HFFc6 (cell line): ENCODE data around the gene TIMP2. TPM values are rescaled to one million over a fixed set of nuclear protein-coding genes. Genes with fewer than 3 reads are reported as not detected.
"Not testable (repeated sequence)": the region's sequence is repeated elsewhere in the genome, so short reads cannot be mapped to it uniquely, and the experiment has no call there.

Experiments used
- DNase-seq: peaks from one replicate; pipeline ENCODE4 v3.0.0-alpha.2; 2018
- H3K27ac Mint-ChIP-seq: 2 replicates; pipeline ENCODE4 v1.8.0; 2020; ENCODE audit warnings: mild to moderate bottlenecking, mixed read lengths
- H3K27me3 Mint-ChIP-seq: 2 replicates; pipeline ENCODE4 v1.8.0; 2021; ENCODE audit warnings: mild to moderate bottlenecking, moderate library complexity, mixed read lengths; ENCODE audit not compliant: insufficient read depth
- H3K36me3 Mint-ChIP-seq: 2 replicates; pipeline ENCODE4 v1.8.0; 2021; ENCODE audit warnings: low read depth, mixed read lengths
- H3K4me1 Mint-ChIP-seq: 2 replicates; pipeline ENCODE4 v1.8.0; 2020; ENCODE audit warnings: low read depth, mixed read lengths
- H3K4me3 Mint-ChIP-seq: 2 replicates; pipeline ENCODE4 v1.8.0; 2020; ENCODE audit warnings: mild to moderate bottlenecking, moderate library complexity, mixed read lengths
- H3K9me3 Mint-ChIP-seq: 2 replicates; pipeline ENCODE4 v1.8.0; 2020; ENCODE audit warnings: mild to moderate bottlenecking, mixed read lengths
- CTCF ChIP-seq: fragments of 200-600 bp; sonication (generic); IDR thresholded peaks from 2 replicates; pipeline ENCODE4 v1.5.0; 2021; ENCODE audit warnings: antibody characterized with exemption, mild to moderate bottlenecking
- total RNA-seq, 6 experiments: library from RNA; stranded (reverse); fragmentation: NEBNext Ultra II Directional; extraction: Animal tissue kit (Norgen Biotek cat#: 25700); gene quantifications; 2 replicates in 1 of 6; 3 replicates in 5 of 6; pipeline ENCODE4 v1.2.3, GENCODE V29; 2021

The TIMP2 gene
- total RNA-seq, 6 experiments from 2014 or later: 547 to 705 (median 601) TPM

GRCh38 chr17:78872486-78872885, 52.7 kb downstream of the TIMP2 start:
- peaks cover 29% of the 10 kb centered on the region for H3K36me3 Mint-ChIP-seq

DNA sequence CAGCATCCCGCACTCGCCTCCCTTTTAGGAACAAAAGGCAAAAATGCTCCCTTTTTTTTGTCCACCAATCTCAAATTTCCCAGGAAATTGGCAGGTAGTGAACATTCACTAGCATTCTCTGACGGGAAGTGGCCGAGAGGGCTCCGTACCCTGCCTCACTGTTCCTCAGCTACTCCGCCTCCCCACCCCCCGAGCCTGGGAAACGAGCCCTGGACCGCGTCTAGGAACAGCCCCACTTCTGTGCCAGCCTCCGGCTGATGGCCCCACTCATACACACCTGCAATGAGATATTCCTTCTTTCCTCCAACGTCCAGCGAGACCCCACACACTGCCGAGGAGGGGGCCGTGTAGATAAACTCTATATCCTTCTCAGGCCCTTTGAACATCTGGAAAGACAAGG, 54.6 kb downstream of the TIMP2 start:
- no peaks in the 10 kb centered on the region for H3K9me3 Mint-ChIP-seq
- DNase-seq: no peak
- peaks cover 67% of the 10 kb centered on the region for H3K4me1 Mint-ChIP-seq
- no peak overlapping the region for H3K27ac Mint-ChIP-seq
- peaks cover 14% of the 10 kb centered on the region for H3K27me3 Mint-ChIP-seq
- no peak for TF ChIP-seq CTCF
- H3K4me3 Mint-ChIP-seq: no peak overlapping the region
- H3K36me3 Mint-ChIP-seq: peaks cover 29% of the 10 kb centered on the region

More at GRCh38 chr17:78872486-78872885, 52.7 kb downstream of the TIMP2 start:
- H3K27me3 Mint-ChIP-seq: peaks cover 13% of the 10 kb centered on the region
- peaks cover 67% of the 10 kb centered on the region for H3K4me1 Mint-ChIP-seq
- H3K4me3 Mint-ChIP-seq: no peak overlapping the region
- H3K27ac Mint-ChIP-seq: no peak overlapping the region
- no peak for TF ChIP-seq CTCF
- no peak for DNase-seq
- no peaks in the 10 kb centered on the region for H3K9me3 Mint-ChIP-seq

DNA sequence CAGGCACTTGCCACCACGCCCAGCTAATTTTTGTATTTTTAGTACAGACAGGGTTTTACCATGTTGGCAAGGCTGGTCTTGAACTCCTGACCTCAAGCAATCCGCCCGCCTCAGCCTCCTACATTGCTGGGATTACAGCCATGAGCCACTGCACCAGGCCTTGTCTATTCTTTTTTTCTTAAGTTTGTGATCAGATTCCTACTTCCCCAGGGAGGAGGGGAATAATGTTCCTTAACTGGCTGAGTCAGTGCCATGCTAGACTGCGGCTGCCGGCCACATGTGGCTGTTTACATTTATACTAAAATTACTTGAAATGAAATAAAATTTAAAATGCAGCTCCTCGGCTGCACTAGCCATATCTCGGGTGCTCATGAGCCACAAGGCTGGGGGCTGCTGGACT, 56.8 kb downstream of the TIMP2 start:
- Mint-ChIP-seq H3K36me3 (peaks cover 37% of the 10 kb centered on the region), H3K27ac (peak overlapping the region; percentile 90), H3K9me3 (peaks cover 3% of the 10 kb centered on the region; the same call in 1 of the 2 replicates), H3K4me1 (peaks cover 55% of the 10 kb centered on the region), H3K27me3 (peaks cover 16% of the 10 kb centered on the region), H3K4me3 (peak overlapping the region; percentile 77)
- no peak for TF ChIP-seq CTCF
- DNase-seq: peak; percentile 73

DNA sequence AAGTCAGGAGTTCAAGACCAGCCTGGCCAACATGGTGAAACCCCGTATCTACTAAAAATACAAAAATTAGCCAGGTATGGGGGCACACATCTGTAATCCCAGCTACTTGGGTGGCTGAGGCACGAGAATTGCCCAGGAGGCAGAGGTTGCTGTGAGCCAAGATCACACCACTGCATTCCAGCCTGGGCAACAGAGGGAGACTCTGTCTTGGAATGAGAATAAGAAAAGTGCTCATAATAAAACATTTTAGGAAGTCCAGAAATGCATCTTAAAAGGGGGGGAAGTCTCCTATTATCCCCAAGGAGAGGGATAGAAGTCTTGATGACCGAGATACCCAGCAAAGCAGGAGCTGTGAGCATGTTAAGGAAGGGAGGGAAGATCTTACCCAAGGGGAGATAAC, 58.1 kb downstream of the TIMP2 start:
- not testable (repeated sequence) for H3K9me3 Mint-ChIP-seq, H3K4me3 Mint-ChIP-seq, DNase-seq
- Mint-ChIP-seq H3K27ac (peak overlapping the region; percentile 61), H3K36me3 (peaks cover 43% of the 10 kb centered on the region), H3K4me1 (peaks cover 62% of the 10 kb centered on the region), H3K27me3 (peaks cover 21% of the 10 kb centered on the region)

- H3K36me3 Mint-ChIP-seq: peaks cover 48% of the 10 kb centered on the region
- H3K27me3 Mint-ChIP-seq: peaks cover 25% of the 10 kb centered on the region
- H3K4me1 Mint-ChIP-seq: peaks cover 74% of the 10 kb centered on the region
- peak; percentile 75 for DNase-seq
- H3K4me3 Mint-ChIP-seq: peak overlapping the region; percentile 43
- peaks cover 3% of the 10 kb centered on the region; the same call in 1 of the 2 replicates for H3K9me3 Mint-ChIP-seq
- peak overlapping the region; percentile 51 for H3K27ac Mint-ChIP-seq
- peak; percentile 93 for TF ChIP-seq CTCF
Measured at GRCh38 chr17:78865682-78866390, 59.4 kb downstream of the TIMP2 start.

DNA sequence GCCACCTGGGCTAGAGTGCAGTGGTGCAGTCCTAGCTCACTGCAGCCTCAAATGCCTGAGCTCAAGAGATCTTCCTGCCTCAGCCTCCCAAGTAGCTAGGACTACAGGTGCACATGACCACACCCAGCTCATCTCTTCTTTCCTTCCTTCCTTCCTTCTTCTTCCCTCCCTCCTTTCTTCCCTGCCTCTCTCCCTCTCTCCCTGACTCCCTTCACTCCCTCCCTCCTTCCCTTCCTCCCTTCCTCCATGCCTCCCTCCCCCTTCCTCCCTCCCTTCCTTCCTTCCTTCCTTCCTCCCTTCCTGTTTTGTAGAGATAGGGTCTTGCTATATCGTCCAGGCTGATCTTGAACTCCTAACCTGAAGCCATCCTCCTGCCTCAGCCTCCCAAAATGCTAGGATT, 61.1 kb downstream of the TIMP2 start:
- Mint-ChIP-seq H3K4me1 (peaks cover 67% of the 10 kb centered on the region), H3K27ac (peak overlapping the region; percentile 72; the same call in 1 of the 2 replicates), H3K9me3 (peaks cover 3% of the 10 kb centered on the region; the same call in 1 of the 2 replicates), H3K27me3 (peaks cover 22% of the 10 kb centered on the region), H3K4me3 (peak overlapping the region; percentile 60; the same call in 1 of the 2 replicates), H3K36me3 (peaks cover 38% of the 10 kb centered on the region)
- DNase-seq: no peak
- no peak for TF ChIP-seq CTCF
